Rectal smooth muscle tissue (tissue), 1 donor: ENCODE data around the gene EMC6.
"Not testable (repeated sequence)": the region's sequence is repeated elsewhere in the genome, so short reads cannot be mapped to it uniquely, and the experiment has no call there.

Experiments
- H3K27ac ChIP-seq: one replicate; pipeline ENCODE4 v1.7.0; 2013; ENCODE audit warnings: low read depth, low read length, inconsistent platforms
- H3K27me3 ChIP-seq: one replicate; pipeline ENCODE4 v1.7.0; 2013; ENCODE audit warnings: low read length; ENCODE audit not compliant: control insufficient read depth, insufficient read depth
- H3K36me3 ChIP-seq: one replicate; pipeline ENCODE4 v1.7.0; 2013; ENCODE audit warnings: low read length; ENCODE audit not compliant: control insufficient read depth, insufficient read depth
- H3K4me1 ChIP-seq: one replicate; pipeline ENCODE4 v1.7.0; 2013; ENCODE audit warnings: low read length; ENCODE audit not compliant: control insufficient read depth, insufficient read depth
- H3K4me3 ChIP-seq: one replicate; pipeline ENCODE4 v1.7.0; 2013; ENCODE audit warnings: low read length
- H3K9ac ChIP-seq: one replicate; pipeline ENCODE4 v1.7.0; 2013; ENCODE audit warnings: low read length

The EMC6 gene

DNA sequence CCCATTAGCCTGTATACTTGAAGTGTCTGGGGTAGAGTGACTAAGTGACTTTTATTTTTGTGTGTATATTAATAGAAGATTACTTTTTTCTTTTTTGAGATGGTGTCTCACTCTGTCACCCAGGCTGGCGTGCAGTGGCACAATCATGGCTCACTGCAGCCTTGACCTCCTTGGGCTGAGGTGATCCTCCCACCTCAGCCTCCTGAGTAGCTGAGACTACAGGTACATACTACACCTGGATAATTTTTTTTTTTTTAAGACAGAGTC is 37.0 kb downstream of the EMC6 start:
- H3K27ac ChIP-seq, H3K4me3 ChIP-seq, H3K36me3 ChIP-seq, H3K4me1 ChIP-seq, H3K9ac ChIP-seq, H3K27me3 ChIP-seq: not testable (repeated sequence)

DNA sequence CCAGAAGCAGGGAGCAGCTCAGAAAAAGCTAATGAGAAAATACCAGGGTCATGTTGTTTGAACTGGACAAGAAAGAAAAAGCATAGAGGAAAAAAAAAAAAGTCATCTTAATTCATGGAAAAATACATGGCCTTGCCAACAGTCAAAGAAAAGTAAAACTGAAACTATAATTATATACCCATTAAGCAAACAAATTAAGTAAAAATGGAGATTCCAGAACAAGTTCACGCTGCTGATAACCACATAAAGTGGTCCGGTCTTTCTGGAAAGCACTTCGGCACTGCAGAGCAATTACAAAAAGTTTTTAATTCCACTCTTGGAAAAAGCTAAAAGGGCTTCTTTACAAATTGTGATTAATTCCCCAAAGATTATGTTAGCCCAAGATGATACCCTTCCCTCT is 39.8 kb downstream of the EMC6 start:
- Histone ChIP-seq H3K27me3 (no peaks in the 10 kb centered on the region), H3K36me3 (no peaks in the 10 kb centered on the region), H3K9ac (no peak overlapping the region), H3K4me3 (no peak overlapping the region), H3K4me1 (no peaks in the 10 kb centered on the region), H3K27ac (no peak overlapping the region)

DNA sequence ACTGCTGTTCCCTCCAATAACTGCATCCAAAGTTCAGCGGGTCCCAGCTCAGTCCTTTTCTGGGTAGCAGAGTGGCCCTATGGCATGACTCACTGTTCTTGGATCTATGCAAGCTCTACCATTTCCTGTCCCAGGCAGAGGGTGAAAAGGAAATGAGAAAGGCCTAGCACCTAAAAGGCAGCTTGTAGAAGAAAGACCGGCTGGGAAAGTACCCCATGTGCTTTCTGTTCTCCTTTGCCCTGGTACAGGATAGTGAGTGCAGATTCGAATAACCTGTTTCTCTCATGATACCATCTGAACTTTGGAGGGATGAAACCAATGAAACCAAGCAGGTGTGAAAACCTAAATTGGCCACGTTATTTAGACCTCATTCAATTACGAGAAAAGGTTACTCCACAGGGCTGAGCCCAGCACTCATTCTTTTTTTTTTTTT is 42.4 kb downstream of the EMC6 start:
- Histone ChIP-seq H3K9ac (no peak overlapping the region), H3K36me3 (peaks cover 4% of the 10 kb centered on the region), H3K27me3 (no peaks in the 10 kb centered on the region), H3K4me3 (no peak overlapping the region), H3K27ac (no peak overlapping the region), H3K4me1 (no peaks in the 10 kb centered on the region)

DNA sequence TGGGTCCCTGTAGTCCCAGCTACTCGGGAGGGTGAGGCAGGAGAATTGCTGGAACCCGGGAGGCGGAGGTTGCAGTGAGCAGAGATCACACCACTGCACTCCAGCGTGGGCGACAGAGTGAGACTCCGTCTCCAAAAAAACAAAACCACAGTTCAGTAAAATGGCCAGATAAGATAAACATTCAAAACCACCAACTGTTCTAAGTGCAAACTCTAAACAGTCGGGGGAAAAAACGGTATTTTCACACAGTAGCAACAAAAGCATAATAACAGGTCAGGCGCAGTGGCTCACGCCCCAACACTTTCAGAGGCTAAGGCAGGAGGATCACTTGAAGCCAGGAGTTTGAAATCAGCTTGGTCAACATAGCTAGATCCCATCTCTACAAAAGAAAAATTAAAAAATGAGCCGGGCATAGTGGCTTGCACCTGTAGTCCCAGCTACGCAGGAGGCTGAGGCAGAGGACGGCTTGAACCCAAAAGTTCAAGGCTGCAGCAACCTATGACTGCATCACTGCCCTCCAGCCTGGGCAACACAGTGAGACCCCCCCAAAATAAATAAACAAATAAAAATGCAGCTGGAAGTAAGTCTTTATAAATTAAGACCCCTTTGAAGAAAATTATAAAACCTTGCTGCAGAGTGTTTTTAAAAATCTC is 44.3 kb downstream of the EMC6 start:
- no peak overlapping the region for H3K27ac ChIP-seq
- H3K4me1 ChIP-seq, result no peaks in the 10 kb centered on the region
- H3K9ac ChIP-seq, result no peak overlapping the region
- peaks cover 13% of the 10 kb centered on the region for H3K36me3 ChIP-seq
- H3K4me3 ChIP-seq, result no peak overlapping the region
- H3K27me3 ChIP-seq, result no peaks in the 10 kb centered on the region

DNA sequence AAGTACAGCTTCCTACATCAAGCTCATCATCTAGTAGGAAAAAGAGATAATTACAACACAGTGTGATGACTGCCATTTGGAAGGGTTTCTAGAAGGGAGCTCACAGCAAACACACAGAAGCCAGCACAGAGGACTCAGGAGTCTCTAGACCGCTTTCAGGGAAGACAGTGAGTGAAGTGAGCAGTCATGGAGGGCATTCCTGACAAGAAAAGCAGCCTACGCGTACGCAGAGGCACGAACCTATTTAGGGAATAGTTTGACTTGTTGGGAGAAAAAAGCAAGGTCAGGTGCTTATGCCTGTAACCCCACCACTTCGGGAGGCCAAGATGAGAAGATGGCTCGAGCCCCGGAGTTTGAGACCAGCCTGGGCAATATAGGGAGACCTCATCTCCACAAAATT is 46.7 kb downstream of the EMC6 start:
- Histone ChIP-seq H3K36me3 (peaks cover 16% of the 10 kb centered on the region), H3K27me3 (no peaks in the 10 kb centered on the region), H3K4me3 (no peak overlapping the region), H3K4me1 (no peaks in the 10 kb centered on the region), H3K27ac (no peak overlapping the region), H3K9ac (no peak overlapping the region)

DNA sequence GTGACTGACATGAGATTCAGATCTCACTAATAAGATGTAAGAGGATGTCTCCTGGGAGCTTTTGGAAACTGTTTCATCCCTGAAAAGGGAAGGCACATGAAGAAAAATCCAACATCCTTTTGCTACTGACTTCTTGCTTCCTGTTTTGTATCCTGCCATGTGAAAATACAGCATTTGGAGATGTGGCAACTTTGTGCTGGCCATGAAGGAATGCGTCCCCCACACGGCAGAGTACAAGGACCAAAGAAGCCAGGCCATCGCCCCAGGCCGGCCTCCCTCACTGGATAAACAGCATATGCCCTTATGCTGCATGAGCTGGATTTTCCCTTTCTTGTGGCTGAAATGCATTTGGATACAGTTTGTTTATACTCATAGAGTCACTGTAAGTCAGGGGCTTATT is 49.6 kb downstream of the EMC6 start:
- peaks cover 7% of the 10 kb centered on the region for H3K4me1 ChIP-seq
- H3K4me3 ChIP-seq, result no peak overlapping the region
- no peak overlapping the region for H3K9ac ChIP-seq
- H3K27ac ChIP-seq, result no peak overlapping the region
- H3K36me3 ChIP-seq, result peaks cover 16% of the 10 kb centered on the region
- H3K27me3 ChIP-seq, result no peaks in the 10 kb centered on the region

DNA sequence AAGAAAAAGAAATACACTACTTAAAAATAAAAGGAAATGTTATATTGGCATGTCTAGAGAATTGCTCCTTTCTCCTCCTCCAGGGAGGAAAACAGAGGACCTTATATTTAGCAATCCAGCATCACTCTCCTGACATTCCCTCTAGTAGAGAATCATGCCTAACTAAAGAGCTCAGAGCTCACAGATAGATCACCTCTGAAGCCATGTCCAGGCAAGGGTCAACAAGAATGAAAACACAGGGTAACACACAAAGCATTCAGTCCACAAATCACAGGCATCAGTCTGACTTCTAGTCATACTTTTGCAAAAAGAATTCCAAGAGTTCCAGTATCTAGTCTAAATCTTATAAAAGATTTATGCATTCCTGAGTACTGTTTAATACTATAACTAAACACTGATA is 50.7 kb downstream of the EMC6 start:
- Histone ChIP-seq H3K4me3 (no peak overlapping the region), H3K9ac (no peak overlapping the region), H3K27me3 (no peaks in the 10 kb centered on the region), H3K36me3 (peaks cover 16% of the 10 kb centered on the region), H3K27ac (no peak overlapping the region), H3K4me1 (peaks cover 9% of the 10 kb centered on the region)
